PC-3 (cell line): ENCODE results near the gene CD69.

Experiments
- CTCF ChIP-seq: fragments of 300-600 bp; sonication (generic); conservative IDR thresholded peaks from 2 replicates; pipeline ENCODE4 v1.5.1; 2017; ENCODE audit warnings: antibody characterized with exemption, low read depth, mild to moderate bottlenecking, low read length
- EZH2 ChIP-seq: fragments of 300-600 bp; sonication (generic); IDR thresholded peaks from one replicate; pipeline ENCODE4 v1.6.1; 2017; ENCODE audit warnings: antibody characterized with exemption, mild to moderate bottlenecking, low read length; ENCODE audit not compliant: unreplicated experiment
- EZH2phosphoT487 ChIP-seq: fragments of 300-600 bp; sonication (generic); IDR thresholded peaks from 2 replicates; pipeline ENCODE4 v1.6.1; 2018; ENCODE audit warnings: mild to moderate bottlenecking, antibody characterized with exemption, low read length, borderline replicate concordance

DNA sequence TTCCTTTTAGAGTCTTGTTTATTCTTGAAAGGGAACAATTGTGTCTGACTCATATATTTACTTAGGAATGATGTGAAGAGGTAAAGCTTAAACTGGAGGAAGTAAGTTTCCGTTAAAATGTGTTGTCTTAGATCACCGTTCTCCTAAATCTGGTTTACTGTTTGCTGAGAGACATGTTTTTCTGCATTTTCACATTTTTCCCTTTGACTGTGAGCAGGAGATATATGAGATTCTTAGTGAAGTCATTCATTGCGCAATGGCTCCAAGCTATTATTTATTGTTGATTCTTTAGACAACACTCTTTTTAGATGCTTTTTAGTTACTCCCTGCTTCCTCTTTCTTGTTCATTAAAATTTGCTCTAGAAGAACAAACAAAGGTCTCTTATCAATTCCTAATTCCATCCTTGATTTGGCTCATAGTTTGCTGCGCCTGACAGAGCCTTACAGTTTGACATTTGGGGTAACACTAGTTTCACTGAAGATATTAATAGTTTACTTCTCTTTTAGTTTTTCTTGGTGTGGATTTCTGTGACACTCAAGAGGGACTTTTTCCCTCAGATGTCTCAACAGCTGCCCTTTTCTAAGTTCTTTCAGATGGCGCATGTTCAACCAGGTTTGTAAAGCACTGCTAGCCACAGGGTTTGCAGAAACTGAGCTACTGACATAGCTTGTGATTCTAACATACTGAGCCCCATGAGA is 39.2 kb downstream of the CD69 start:
- no peak for TF ChIP-seq CTCF
- no peak for TF ChIP-seq EZH2
- no peak for TF ChIP-seq EZH2phosphoT487
